Peyer's patch (tissue), 4 donors: ENCODE results near the gene TTF1.

ENCODE experiments used
- POLR2A ChIP-seq, 2 donors: fragments of 450-650 bp; IDR thresholded peaks; one replicate each; pipeline ENCODE4 v1.5.1; 2017; ENCODE audit warnings: antibody characterized with exemption in 2 of 2, mild to moderate bottlenecking in 2 of 2, moderate library complexity in 2 of 2
- TF ChIP-seq, protein P1 (sequence below), 6 experiments: fragments of 450-650 bp in 4 of 6; fragments of 200-600 bp in 2 of 6; sonication (generic) in 1 of 6; IDR thresholded peaks; one replicate each; pipeline ENCODE4 v1.5.1; 2017 to 2019; ENCODE audit warnings: antibody characterized with exemption in 6 of 6, mild to moderate bottlenecking in 3 of 6, moderate library complexity in 1 of 6

DNA sequence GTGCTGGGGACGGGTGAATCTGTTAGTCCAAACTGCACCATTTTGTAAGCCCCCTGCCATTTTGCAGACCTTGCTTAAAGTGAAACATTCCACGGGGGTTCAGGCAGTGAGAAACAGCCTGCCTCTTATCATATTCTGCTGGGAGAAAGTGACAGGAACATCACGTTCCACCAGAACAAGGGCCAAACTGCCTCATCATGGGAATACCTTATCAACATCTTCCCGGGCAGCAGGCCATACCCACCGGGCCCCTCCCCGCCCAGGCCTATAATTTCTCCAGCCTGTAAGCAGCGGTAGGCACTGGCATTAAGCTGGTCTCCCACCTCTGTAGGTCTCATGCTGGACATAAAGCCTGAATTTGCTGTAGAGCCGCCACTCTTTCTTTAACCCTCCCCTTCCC is 1.9 kb upstream of the TTF1 start:
- TF ChIP-seq, protein P1, sequence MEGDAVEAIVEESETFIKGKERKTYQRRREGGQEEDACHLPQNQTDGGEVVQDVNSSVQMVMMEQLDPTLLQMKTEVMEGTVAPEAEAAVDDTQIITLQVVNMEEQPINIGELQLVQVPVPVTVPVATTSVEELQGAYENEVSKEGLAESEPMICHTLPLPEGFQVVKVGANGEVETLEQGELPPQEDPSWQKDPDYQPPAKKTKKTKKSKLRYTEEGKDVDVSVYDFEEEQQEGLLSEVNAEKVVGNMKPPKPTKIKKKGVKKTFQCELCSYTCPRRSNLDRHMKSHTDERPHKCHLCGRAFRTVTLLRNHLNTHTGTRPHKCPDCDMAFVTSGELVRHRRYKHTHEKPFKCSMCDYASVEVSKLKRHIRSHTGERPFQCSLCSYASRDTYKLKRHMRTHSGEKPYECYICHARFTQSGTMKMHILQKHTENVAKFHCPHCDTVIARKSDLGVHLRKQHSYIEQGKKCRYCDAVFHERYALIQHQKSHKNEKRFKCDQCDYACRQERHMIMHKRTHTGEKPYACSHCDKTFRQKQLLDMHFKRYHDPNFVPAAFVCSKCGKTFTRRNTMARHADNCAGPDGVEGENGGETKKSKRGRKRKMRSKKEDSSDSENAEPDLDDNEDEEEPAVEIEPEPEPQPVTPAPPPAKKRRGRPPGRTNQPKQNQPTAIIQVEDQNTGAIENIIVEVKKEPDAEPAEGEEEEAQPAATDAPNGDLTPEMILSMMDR (IDR thresholded peaks at IDR 0.05): no peak
- TF ChIP-seq POLR2A (IDR thresholded peaks at IDR 0.05): no peak
